Effector memory CD8-positive, alpha-beta T cell (primary cell): Measurements from ENCODE around the gene GCK.

ENCODE experiments used
- ATAC-seq: fragments of 150-1000 bp; cut with Tn5 transposase; replicated peaks from 2 replicates; pipeline ENCODE4 v1.10.0; 2021; ENCODE audit warnings: mild to moderate bottlenecking, moderate library complexity
- DNase-seq, 3 experiments: peaks; one replicate each; pipeline ENCODE4 v3.0.0; 2021
- H3K27ac Mint-ChIP-seq, 2 donors: one replicate each; pipeline ENCODE4 v1.8.0; 2022; ENCODE audit warnings: mild to moderate bottlenecking in 2 of 2, mixed read lengths in 2 of 2, moderate library complexity in 2 of 2
- H3K27me3 Mint-ChIP-seq, 2 donors: one replicate each; pipeline ENCODE4 v1.8.0; 2022; ENCODE audit warnings: mixed read lengths in 2 of 2
- H3K36me3 Mint-ChIP-seq: one replicate; pipeline ENCODE4 v1.8.0; 2022; ENCODE audit warnings: mild to moderate bottlenecking, moderate library complexity, mixed read lengths; ENCODE audit not compliant: insufficient read depth
- H3K4me1 Mint-ChIP-seq, 2 donors: one replicate each; pipeline ENCODE4 v1.8.0; 2022; ENCODE audit warnings: low read depth in 2 of 2, mixed read lengths in 2 of 2
- H3K4me3 Mint-ChIP-seq, 2 donors: one replicate each; pipeline ENCODE4 v1.8.0; 2022; ENCODE audit warnings: mild to moderate bottlenecking in 2 of 2, mixed read lengths in 2 of 2, moderate library complexity in 2 of 2
- H3K9me3 Mint-ChIP-seq, 2 donors: one replicate each; pipeline ENCODE4 v1.8.0; 2022; ENCODE audit warnings: mixed read lengths in 2 of 2

Gene GCK

GRCh38 chr7:44103923-44104859 is 85.0 kb downstream of the GCK start, which contains the start of gene AEBP1:
TSS of gene AEBP1 (plus strand) at chr7:44104345. CDS start at chr7:44104666, 321 bp downstream.
- H3K4me1 Mint-ChIP-seq, result peaks cover 0 to 3% of the 10 kb centered on the region in 2 donors
- H3K27me3 Mint-ChIP-seq, result peaks cover 31 to 68% of the 10 kb centered on the region in 2 donors
- no peaks in the 10 kb centered on the region for H3K36me3 Mint-ChIP-seq
- no peak within 1 kb of the TSS for H3K27ac Mint-ChIP-seq
- no peak for DNase-seq
- peak within 1 kb of the TSS; percentile 40 to 58 for H3K4me3 Mint-ChIP-seq
- peak; percentile 75 for ATAC-seq
- H3K9me3 Mint-ChIP-seq, result no peaks in the 10 kb centered on the region

GRCh38 chr7:44103566-44103922 is 85.7 kb downstream of the GCK start:
- DNase-seq (no peak), ATAC-seq (no peak)
- Mint-ChIP-seq H3K4me1 (peaks cover 0 to 3% of the 10 kb centered on the region in 2 donors), H3K9me3 (no peaks in the 10 kb centered on the region), H3K27ac (no peak overlapping the region), H3K27me3 (peaks cover 31 to 64% of the 10 kb centered on the region in 2 donors), H3K4me3 (peak overlapping the region; percentile 36 to 40), H3K36me3 (no peaks in the 10 kb centered on the region)

- peaks cover 0 to 3% of the 10 kb centered on the region in 2 donors for H3K4me1 Mint-ChIP-seq
- DNase-seq (no peak), ATAC-seq (no peak)
- H3K27me3 Mint-ChIP-seq, result peaks cover 31 to 59% of the 10 kb centered on the region in 2 donors
- no peak overlapping the region for H3K27ac Mint-ChIP-seq
- peak overlapping the region; percentile 36 to 40 for H3K4me3 Mint-ChIP-seq
- H3K9me3 Mint-ChIP-seq, result no peaks in the 10 kb centered on the region
- no peaks in the 10 kb centered on the region for H3K36me3 Mint-ChIP-seq
These were observed 86.2 kb downstream of the GCK start for GRCh38 chr7:44102846-44103565.

GRCh38 chr7:44101966-44102845 is 87.0 kb downstream of the GCK start:
- DNase-seq (no peak), ATAC-seq (no peak)
- no peak overlapping the region for H3K4me3 Mint-ChIP-seq
- no peaks in the 10 kb centered on the region for H3K36me3 Mint-ChIP-seq
- H3K9me3 Mint-ChIP-seq, result no peaks in the 10 kb centered on the region
- peaks cover 31 to 51% of the 10 kb centered on the region in 2 donors for H3K27me3 Mint-ChIP-seq
- peaks cover 0 to 3% of the 10 kb centered on the region in 2 donors for H3K4me1 Mint-ChIP-seq
- H3K27ac Mint-ChIP-seq, result no peak overlapping the region

GRCh38 chr7:44101303-44101965 is 87.8 kb downstream of the GCK start:
- ATAC-seq (no peak), DNase-seq (no peak)
- Mint-ChIP-seq H3K27me3 (peaks cover 31 to 49% of the 10 kb centered on the region in 2 donors), H3K4me1 (peaks cover 0 to 3% of the 10 kb centered on the region in 2 donors), H3K36me3 (no peaks in the 10 kb centered on the region), H3K4me3 (no peak overlapping the region), H3K9me3 (no peaks in the 10 kb centered on the region), H3K27ac (no peak overlapping the region)

GRCh38 chr7:44100458-44101302 is 88.6 kb downstream of the GCK start:
- Mint-ChIP-seq H3K9me3 (no peaks in the 10 kb centered on the region), H3K4me1 (peaks cover 0 to 3% of the 10 kb centered on the region in 2 donors), H3K36me3 (no peaks in the 10 kb centered on the region), H3K27me3 (peaks cover 23 to 44% of the 10 kb centered on the region in 2 donors), H3K27ac (no peak overlapping the region), H3K4me3 (no peak overlapping the region)
- DNase-seq, result no peak
- ATAC-seq, result no peak

- Mint-ChIP-seq H3K36me3 (no peaks in the 10 kb centered on the region), H3K4me1 (peaks cover 0 to 1% of the 10 kb centered on the region in 2 donors), H3K27me3 (peaks cover 14 to 34% of the 10 kb centered on the region in 2 donors), H3K9me3 (no peaks in the 10 kb centered on the region), H3K4me3 (no peak overlapping the region), H3K27ac (no peak overlapping the region)
- DNase-seq (no peak), ATAC-seq (no peak)
These were observed 89.6 kb downstream of the GCK start for GRCh38 chr7:44099669-44100068.

GRCh38 chr7:44098092-44099068 is 90.9 kb downstream of the GCK start:
- Mint-ChIP-seq H3K4me3 (no peak overlapping the region), H3K36me3 (peaks cover 3% of the 10 kb centered on the region), H3K4me1 (peaks cover 0 to under 1% of the 10 kb centered on the region in 2 donors), H3K27me3 (peaks cover 11 to 29% of the 10 kb centered on the region in 2 donors), H3K27ac (no peak overlapping the region), H3K9me3 (no peaks in the 10 kb centered on the region)
- no peak for DNase-seq
- no peak for ATAC-seq

- DNase-seq (no peak), ATAC-seq (no peak)
- H3K27me3 Mint-ChIP-seq, result peaks cover under 1 to 19% of the 10 kb centered on the region in 2 donors
- H3K4me3 Mint-ChIP-seq, result no peak overlapping the region
- no peaks in the 10 kb centered on the region for H3K4me1 Mint-ChIP-seq
- peaks cover 5% of the 10 kb centered on the region for H3K36me3 Mint-ChIP-seq
- H3K9me3 Mint-ChIP-seq, result no peaks in the 10 kb centered on the region
- no peak overlapping the region for H3K27ac Mint-ChIP-seq
These were observed 91.9 kb downstream of the GCK start for GRCh38 chr7:44097064-44097932.

GRCh38 chr7:44096326-44096881 is 92.8 kb downstream of the GCK start:
- Mint-ChIP-seq H3K36me3 (peaks cover 5% of the 10 kb centered on the region), H3K4me1 (no peaks in the 10 kb centered on the region), H3K4me3 (no peak overlapping the region), H3K27ac (no peak overlapping the region), H3K27me3 (peaks cover 0 to 14% of the 10 kb centered on the region in 2 donors), H3K9me3 (no peaks in the 10 kb centered on the region)
- ATAC-seq (no peak), DNase-seq (no peak)
